OCI-LY3 (cell line): ENCODE results near the gene BPTF.

Experiments
- H2AFZ ChIP-seq: fragments of 200-600, 300-600 bp; shearing (Covaris generic); 2 replicates; pipeline ENCODE4 v1.6.0; 2014; ENCODE audit warnings: antibody characterized with exemption, low read depth, low read length
- H3K27ac ChIP-seq: fragments of 200-600, 300-600 bp; sonication (generic); 2 replicates; pipeline ENCODE4 v1.5.1; 2014; ENCODE audit warnings: mild to moderate bottlenecking, low read length, moderate library complexity, mixed read lengths
- H3K27me3 ChIP-seq: fragments of 200-600, 300-600 bp; sonication (generic); 2 replicates; pipeline ENCODE4 v1.6.1; 2014; ENCODE audit warnings: low read depth, low read length, mixed read lengths
- H3K36me3 ChIP-seq: fragments of 200-600, 300-600 bp; sonication (generic); replicated peaks from 2 replicates; pipeline ENCODE3; 2014; ENCODE audit warnings: low read depth, low read length, mixed read lengths
- H3K4me1 ChIP-seq: fragments of 300-600, 200-600 bp; sonication (generic); 2 replicates; pipeline ENCODE4 v1.6.1; 2014; ENCODE audit warnings: low read length, mixed read lengths
- H3K4me2 ChIP-seq: fragments of 200-600, 300-600 bp; sonication (generic); 2 replicates; pipeline ENCODE4 v1.6.1; 2014; ENCODE audit warnings: low read length, mixed read lengths
- H3K4me3 ChIP-seq: fragments of 300-600, 200-600 bp; sonication (generic); 2 replicates; pipeline ENCODE4 v1.5.1; 2014; ENCODE audit warnings: antibody characterized with exemption, mild to moderate bottlenecking, low read length, moderate library complexity
- H3K79me2 ChIP-seq: fragments of 300-600, 200-600 bp; shearing (Covaris generic); 2 replicates; pipeline ENCODE4 v1.6.1; 2014; ENCODE audit warnings: mild to moderate bottlenecking, low read length, mixed read lengths
- H3K9ac ChIP-seq: fragments of 300-600, 200-600 bp; shearing (Covaris generic); 2 replicates; pipeline ENCODE4 v1.6.0; 2014; ENCODE audit warnings: mild to moderate bottlenecking, low read length, moderate library complexity
- H3K9me3 ChIP-seq: fragments of 200-600, 300-600 bp; shearing (Covaris generic); 2 replicates; pipeline ENCODE4 v1.6.1; 2014; ENCODE audit warnings: low read length, mixed read lengths; ENCODE audit not compliant: insufficient read depth
- H4K20me1 ChIP-seq: fragments of 200-600, 300-600 bp; sonication (generic); 2 replicates; pipeline ENCODE4 v1.6.1; 2016; ENCODE audit warnings: low read length, mixed read lengths; ENCODE audit not compliant: insufficient read depth
- TF ChIP-seq, protein P1 (sequence below): fragments of 200-600, 300-600 bp; sonication (generic); IDR thresholded peaks from 2 replicates; pipeline ENCODE4 v1.5.1; 2014; ENCODE audit warnings: antibody characterized with exemption, low read length, low read depth

BPTF gene

DNA sequence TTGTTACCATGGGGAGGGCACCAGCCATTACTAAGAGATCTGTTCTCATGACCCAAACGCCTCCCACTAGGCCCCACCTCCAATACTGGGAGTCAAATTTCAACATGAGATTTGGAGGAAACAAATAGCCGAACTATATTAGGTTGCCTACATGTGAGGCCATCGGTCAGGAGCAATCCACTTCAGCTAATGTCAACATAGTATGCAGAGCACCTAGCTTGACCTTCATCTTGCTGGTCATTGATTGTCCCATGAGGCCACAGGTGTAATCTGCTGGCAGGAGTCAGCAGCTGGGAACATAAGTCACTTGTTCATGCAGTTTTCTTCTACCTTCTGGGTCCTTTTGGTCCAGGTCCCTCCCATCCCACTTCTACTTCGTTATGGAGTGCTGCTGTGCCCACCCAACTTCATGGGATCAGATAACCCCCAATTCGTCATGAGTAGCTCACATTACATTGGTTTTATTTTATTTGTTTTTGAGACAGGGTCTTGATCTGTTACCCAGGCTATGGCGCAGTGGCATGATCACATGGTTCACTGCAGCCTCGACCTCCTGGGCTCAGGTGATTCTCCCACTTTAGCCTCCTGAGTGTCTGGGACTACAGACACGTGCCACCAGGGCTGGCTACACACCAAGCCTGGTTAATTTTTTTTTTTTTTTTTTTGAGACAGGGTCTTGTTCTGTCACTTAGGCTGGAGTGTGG lies 204.4 kb downstream of the BPTF start:
- TF ChIP-seq, protein P1, sequence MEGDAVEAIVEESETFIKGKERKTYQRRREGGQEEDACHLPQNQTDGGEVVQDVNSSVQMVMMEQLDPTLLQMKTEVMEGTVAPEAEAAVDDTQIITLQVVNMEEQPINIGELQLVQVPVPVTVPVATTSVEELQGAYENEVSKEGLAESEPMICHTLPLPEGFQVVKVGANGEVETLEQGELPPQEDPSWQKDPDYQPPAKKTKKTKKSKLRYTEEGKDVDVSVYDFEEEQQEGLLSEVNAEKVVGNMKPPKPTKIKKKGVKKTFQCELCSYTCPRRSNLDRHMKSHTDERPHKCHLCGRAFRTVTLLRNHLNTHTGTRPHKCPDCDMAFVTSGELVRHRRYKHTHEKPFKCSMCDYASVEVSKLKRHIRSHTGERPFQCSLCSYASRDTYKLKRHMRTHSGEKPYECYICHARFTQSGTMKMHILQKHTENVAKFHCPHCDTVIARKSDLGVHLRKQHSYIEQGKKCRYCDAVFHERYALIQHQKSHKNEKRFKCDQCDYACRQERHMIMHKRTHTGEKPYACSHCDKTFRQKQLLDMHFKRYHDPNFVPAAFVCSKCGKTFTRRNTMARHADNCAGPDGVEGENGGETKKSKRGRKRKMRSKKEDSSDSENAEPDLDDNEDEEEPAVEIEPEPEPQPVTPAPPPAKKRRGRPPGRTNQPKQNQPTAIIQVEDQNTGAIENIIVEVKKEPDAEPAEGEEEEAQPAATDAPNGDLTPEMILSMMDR = no peak
- H3K79me2 ChIP-seq = no peaks in the 10 kb centered on the region
- H3K36me3 ChIP-seq = no peaks in the 10 kb centered on the region
- H3K9ac ChIP-seq = no peak overlapping the region
- no peak overlapping the region for H3K4me3 ChIP-seq
- H3K4me2 ChIP-seq = no peak overlapping the region
- H4K20me1 ChIP-seq = no peaks in the 10 kb centered on the region
- H3K4me1 ChIP-seq = peaks cover 7% of the 10 kb centered on the region
- no peaks in the 10 kb centered on the region for H3K27me3 ChIP-seq
- H3K27ac ChIP-seq = no peak overlapping the region
- no peak overlapping the region for H2AFZ ChIP-seq
- H3K9me3 ChIP-seq = no peaks in the 10 kb centered on the region
